Measurements from ENCODE around the gene COL15A1.
"Not testable (repeated sequence)": the region's sequence is repeated elsewhere in the genome, so short reads cannot be mapped to it uniquely, and the experiment has no call there.

COL15A1 gene

GRCh38 chr9:99087462-99087861 lies 143.8 kb downstream of the COL15A1 start:
- H3K4me3 ChIP-seq (ENCODE audit: low read length), result no peak overlapping the region
- no peak for DNase-seq (ENCODE audit: low read depth, low spot score)

- H3K4me3 ChIP-seq (ENCODE audit: low read length), result no peak overlapping the region
- DNase-seq (ENCODE audit: low read depth, low spot score), result no peak
These were observed 146.8 kb downstream of the COL15A1 start for GRCh38 chr9:99090336-99091130.

GRCh38 chr9:99092643-99093491 lies 149.2 kb downstream of the COL15A1 start:
- DNase-seq (ENCODE audit: low read depth, low spot score), result no peak
- no peak overlapping the region for H3K4me3 ChIP-seq (ENCODE audit: low read length)

GRCh38 chr9:99093492-99093791 lies 149.7 kb downstream of the COL15A1 start:
- no peak overlapping the region for H3K4me3 ChIP-seq (ENCODE audit: low read length)
- no peak for DNase-seq (ENCODE audit: low read depth, low spot score)

- no peak for DNase-seq (ENCODE audit: low read depth, low spot score)
- no peak overlapping the region for H3K4me3 ChIP-seq (ENCODE audit: low read length)
These were observed 151.9 kb downstream of the COL15A1 start for GRCh38 chr9:99095565-99095964.

- no peak overlapping the region for H3K4me3 ChIP-seq (ENCODE audit: low read length)
- DNase-seq (ENCODE audit: low read depth, low spot score), result no peak
These were observed 152.7 kb downstream of the COL15A1 start for GRCh38 chr9:99096409-99096808.

GRCh38 chr9:99099806-99100585 lies 156.3 kb downstream of the COL15A1 start:
- peak; percentile 52 for DNase-seq (ENCODE audit: low read depth, low spot score)
- H3K4me3 ChIP-seq (ENCODE audit: low read length), result not testable (repeated sequence)

GRCh38 chr9:99101271-99101670 lies 157.6 kb downstream of the COL15A1 start:
- DNase-seq (ENCODE audit: low read depth, low spot score), result no peak
- H3K4me3 ChIP-seq (ENCODE audit: low read length), result no peak overlapping the region

GRCh38 chr9:99101812-99102211 lies 158.1 kb downstream of the COL15A1 start:
- no peak overlapping the region for H3K4me3 ChIP-seq (ENCODE audit: low read length)
- no peak for DNase-seq (ENCODE audit: low read depth, low spot score)

- H3K4me3 ChIP-seq (ENCODE audit: low read length), result no peak overlapping the region
- no peak for DNase-seq (ENCODE audit: low read depth, low spot score)
These were observed 159.6 kb downstream of the COL15A1 start for GRCh38 chr9:99103054-99103895.

- DNase-seq (ENCODE audit: low read depth, low spot score), result no peak
- peak overlapping the region; percentile 61 for H3K4me3 ChIP-seq (ENCODE audit: low read length)
These were observed 160.3 kb downstream of the COL15A1 start for GRCh38 chr9:99103901-99104458.

GRCh38 chr9:99104459-99105151 lies 160.9 kb downstream of the COL15A1 start, which contains the start of gene TGFBR1:
TSS of gene TGFBR1 (plus strand) at chr9:99105113. CDS start at chr9:99105206, 93 bp downstream.
- H3K4me3 ChIP-seq (ENCODE audit: low read length), result peak within 1 kb of the TSS; percentile 61
- peak; percentile 81 for DNase-seq (ENCODE audit: low read depth, low spot score)

GRCh38 chr9:99105152-99106043 lies 161.7 kb downstream of the COL15A1 start:
- peak overlapping the region; percentile 56 for H3K4me3 ChIP-seq (ENCODE audit: low read length)
- no peak for DNase-seq (ENCODE audit: low read depth, low spot score)

GRCh38 chr9:99106044-99106375 lies 162.3 kb downstream of the COL15A1 start:
- no peak for DNase-seq (ENCODE audit: low read depth, low spot score)
- peak overlapping the region; percentile 56 for H3K4me3 ChIP-seq (ENCODE audit: low read length)

- H3K4me3 ChIP-seq (ENCODE audit: low read length), result no peak overlapping the region
These were observed 163.7 kb downstream of the COL15A1 start for GRCh38 chr9:99107421-99107820.

GRCh38 chr9:99108131-99108530 lies 164.4 kb downstream of the COL15A1 start:
- no peak for DNase-seq (ENCODE audit: low read depth, low spot score)
- H3K4me3 ChIP-seq (ENCODE audit: low read length), result no peak overlapping the region

More at GRCh38 chr9:99107421-99107820, 163.7 kb downstream of the COL15A1 start:
- DNase-seq (ENCODE audit: low read depth, low spot score), result no peak

- H3K4me3 ChIP-seq (ENCODE audit: low read length), result no peak overlapping the region
- DNase-seq (ENCODE audit: low read depth, low spot score), result no peak
These were observed 165.8 kb downstream of the COL15A1 start for GRCh38 chr9:99109522-99109921.
